Stomach (tissue), 9 donors: ENCODE results near the gene FRYL. TPM values are rescaled to one million over a fixed set of nuclear protein-coding genes. Genes with fewer than 3 reads are reported as not detected.

Experiments used
- DNase-seq, 2 donors: peaks; one replicate each; pipeline versions ENCODE4 v3.0.0 to v3.0.0-alpha.2; 2013 to 2019
- H3K27ac ChIP-seq, 5 donors: fragments of 200-600 bp in 4 of 5; sonication (generic) in 4 of 5; one replicate each; pipeline ENCODE4 v1.5.1; 2013 to 2019; ENCODE audit warnings: mild to moderate bottlenecking in 1 of 5, moderate library complexity in 1 of 5
- H3K27me3 ChIP-seq, 3 donors: fragments of 200-600 bp; sonication (generic); one replicate each; pipeline ENCODE4 v1.5.1; 2017 to 2019; ENCODE audit warnings: mixed run types in 1 of 3
- H3K36me3 ChIP-seq, 4 donors: fragments of 200-600 bp; sonication (generic); 1 replicate in 3 of 4; 2 replicates in 1 of 4; pipeline ENCODE4 v1.5.1; 2016 to 2019
- H3K4me1 ChIP-seq, 4 donors: fragments of 200-600 bp; sonication (generic); one replicate each; pipeline ENCODE4 v1.5.1; 2016 to 2019
- H3K4me3 ChIP-seq, 4 donors: fragments of 200-600 bp; sonication (generic) in 3 of 4; one replicate each; pipeline ENCODE4 v1.5.1; 2016 to 2019; ENCODE audit warnings: mild to moderate bottlenecking in 1 of 4
- H3K9me3 ChIP-seq, 4 donors: fragments of 200-600 bp; sonication (generic); one replicate each; pipeline ENCODE4 v1.5.1; 2016 to 2019
- CTCF ChIP-seq, 7 experiments: fragments of 450-650 bp in 4 of 7; fragments of 200-600 bp in 3 of 7; sonication (generic) in 3 of 7; IDR thresholded peaks; one replicate each; pipeline ENCODE4 v1.5.1; 2016 to 2019; ENCODE audit warnings: antibody characterized with exemption in 7 of 7, control low read depth in 2 of 7, mild to moderate bottlenecking in 1 of 7
- EP300 ChIP-seq: sonication (generic); formaldehyde crosslinking; IDR thresholded peaks from one replicate; pipeline ENCODE4 v1.6.1; 2017; ENCODE audit warnings: antibody characterized with exemption
- POLR2A ChIP-seq, 4 donors: fragments of 450-650 bp; IDR thresholded peaks; one replicate each; pipeline ENCODE4 v1.6.1; 2016; ENCODE audit warnings: antibody characterized with exemption in 4 of 4, control low read depth in 2 of 4, mild to moderate bottlenecking in 1 of 4, moderate library complexity in 1 of 4
- POLR2AphosphoS5 ChIP-seq, 3 donors: sonication (generic); formaldehyde crosslinking; IDR thresholded peaks; one replicate each; pipeline ENCODE4 v1.6.1; 2016; ENCODE audit warnings: antibody characterized with exemption in 3 of 3
- WGBS, 5 donors: extraction: QIAGEN DNeasy Blood & Tissue Kit in 3 of 5; methylation state at CpG; one replicate each; pipeline versions ENCODE4 v1.1.5 to v1.1.7; 2013 to 2018; 5-methylcytosine and 5-hydroxymethylcytosine counted together
- intact Hi-C: fragments of 100-400 bp; cut with DNase I; formaldehyde crosslinking; loops from one replicate; pipeline ENCODE4 v1.15.1; 2023; ENCODE audit warnings: low total_unique reads
- polyA plus RNA-seq, 3 donors: library from polyadenylated mRNA; stranded (reverse); fragments of 200-250 nt; gene quantifications; one replicate each; pipeline ENCODE4 v1.2.3, GENCODE V29; 2013
- total RNA-seq, 5 donors: library from RNA; depleted of rRNA; stranded (reverse); fragments of >200 nt; gene quantifications; one replicate each; pipeline versions ENCODE4 v1.1.0 to v1.2.3, GENCODE V29; 2014 to 2016
- donor health status: healthy with polysubstance abuse.
- donor health status: Bipolar disorder and iron deficiency.
- donor health status: healthy.

Gene FRYL
- total and polyA plus RNA-seq, 8 donors: 6.4 to 697 (median 67.0) TPM

GRCh38 chr4:48603366-48604003 is 176.6 kb downstream of the FRYL start:
- peak in 1 of 2 donors; percentile 79 for DNase-seq
- H3K36me3 ChIP-seq: peaks cover 0 to 32% (median 14%) of the 10 kb centered on the region in 4 donors
- no peaks in the 10 kb centered on the region for H3K27me3 ChIP-seq
- no peak overlapping the region for H3K4me3 ChIP-seq
- peak overlapping the region in 4 of 5 donors; percentile 14 to 54 (median 45) for H3K27ac ChIP-seq
- 62 to 81% (median 67%) methylated on average over 3 of the region's 3 CpGs for WGBS, 5 donors
- H3K9me3 ChIP-seq: no peaks in the 10 kb centered on the region
- H3K4me1 ChIP-seq: peaks cover 10 to 42% (median 19%) of the 10 kb centered on the region in 4 donors
- TF ChIP-seq POLR2AphosphoS5 (IDR thresholded peaks at IDR 0.05) (peak in 1 of 3 donors; percentile 48), POLR2A (IDR thresholded peaks at IDR 0.05) (no peak), CTCF (IDR thresholded peaks at IDR 0.05) (no peak)
- intact Hi-C loops: no loop called here

GRCh38 chr4:48602763-48603162 is 177.3 kb downstream of the FRYL start:
- Histone ChIP-seq H3K9me3 (no peaks in the 10 kb centered on the region), H3K27ac (peak overlapping the region in 3 of 5 donors; percentile 14 to 54 (median 53)), H3K27me3 (no peaks in the 10 kb centered on the region), H3K4me3 (no peak overlapping the region), H3K36me3 (peaks cover 0 to 35% (median 17%) of the 10 kb centered on the region in 4 donors), H3K4me1 (peaks cover 10 to 42% (median 19%) of the 10 kb centered on the region in 4 donors)
- peak in 1 of 2 donors; percentile 41 for DNase-seq
- intact Hi-C loops: no loop called here
- TF ChIP-seq CTCF (IDR thresholded peaks at IDR 0.05) (no peak), EP300 (no peak), POLR2AphosphoS5 (IDR thresholded peaks at IDR 0.05) (no peak), POLR2A (IDR thresholded peaks at IDR 0.05) (no peak)
- WGBS, 5 donors: 30 to 68% (median 47%) methylated on average over 4 of the region's 4 CpGs

GRCh38 chr4:48602222-48602621 is 177.9 kb downstream of the FRYL start:
- peak overlapping the region in 3 of 5 donors; percentile 14 to 54 (median 53) for H3K27ac ChIP-seq
- peaks cover 0 to 34% (median 17%) of the 10 kb centered on the region in 4 donors for H3K36me3 ChIP-seq
- DNase-seq: peak in 1 of 2 donors; percentile 32
- H3K4me1 ChIP-seq: peaks cover 10 to 42% (median 19%) of the 10 kb centered on the region in 4 donors
- no peak overlapping the region for H3K4me3 ChIP-seq
- intact Hi-C loops: no loop called here
- WGBS, 5 donors: 28 to 48% (median 35%) methylated on average over 3 of the region's 3 CpGs
- H3K27me3 ChIP-seq: no peaks in the 10 kb centered on the region
- no peak for TF ChIP-seq CTCF (IDR thresholded peaks at IDR 0.05)
- no peak for TF ChIP-seq POLR2AphosphoS5 (IDR thresholded peaks at IDR 0.05)
- TF ChIP-seq EP300: no peak
- no peak for TF ChIP-seq POLR2A (IDR thresholded peaks at IDR 0.05)
- no peaks in the 10 kb centered on the region for H3K9me3 ChIP-seq

- H3K4me3 ChIP-seq: no peak overlapping the region
- WGBS, 5 donors: 91 to 96% (median 92%) methylated on average over 4 of the region's 4 CpGs
- H3K36me3 ChIP-seq: peaks cover 0 to 41% (median 33%) of the 10 kb centered on the region in 4 donors
- H3K4me1 ChIP-seq: peaks cover 0 to 11% (median 0%) of the 10 kb centered on the region in 4 donors
- H3K9me3 ChIP-seq: no peaks in the 10 kb centered on the region
- no peaks in the 10 kb centered on the region for H3K27me3 ChIP-seq
- no peak overlapping the region for H3K27ac ChIP-seq
- no peak for TF ChIP-seq CTCF (IDR thresholded peaks at IDR 0.05)
- no peak for TF ChIP-seq POLR2AphosphoS5 (IDR thresholded peaks at IDR 0.05)
- TF ChIP-seq POLR2A (IDR thresholded peaks at IDR 0.05): no peak
- TF ChIP-seq EP300: no peak
- DNase-seq: no peak
- intact Hi-C loops: no loop called here
These were observed 183.7 kb downstream of the FRYL start for GRCh38 chr4:48596336-48596735.
